T-helper 1 cell treated with Interleukin-12 subunit alpha and Interleukin-12 subunit beta and Interleukin-4 antibody, amounts not matched to agents 30 ng/mL and 1 ng/mL, for 36 hours (primary cell): ENCODE results near the gene FRAT2. TPM values are rescaled to one million over a fixed set of nuclear protein-coding genes. Genes with fewer than 3 reads are reported as not detected.

Experiments used
- intact Hi-C: fragments of 100-400 bp; cut with micrococcal nuclease; formaldehyde crosslinking; loops from one replicate; pipeline ENCODE4 v1.15.1; 2024
- total RNA-seq: library from RNA; stranded (reverse); gene quantifications from 2 replicates; pipeline ENCODE4 v1.2.3, GENCODE V29; 2022

The FRAT2 gene, protein sequence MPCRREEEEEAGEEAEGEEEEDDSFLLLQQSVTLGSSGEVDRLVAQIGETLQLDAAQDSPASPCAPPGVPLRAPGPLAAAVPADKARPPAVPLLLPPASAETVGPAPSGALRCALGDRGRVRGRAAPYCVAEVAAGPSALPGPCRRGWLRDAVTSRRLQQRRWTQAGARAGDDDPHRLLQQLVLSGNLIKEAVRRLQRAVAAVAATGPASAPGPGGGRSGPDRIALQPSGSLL
- 8.8 and 8.9 TPM in 2 replicates for total RNA-seq

DNA sequence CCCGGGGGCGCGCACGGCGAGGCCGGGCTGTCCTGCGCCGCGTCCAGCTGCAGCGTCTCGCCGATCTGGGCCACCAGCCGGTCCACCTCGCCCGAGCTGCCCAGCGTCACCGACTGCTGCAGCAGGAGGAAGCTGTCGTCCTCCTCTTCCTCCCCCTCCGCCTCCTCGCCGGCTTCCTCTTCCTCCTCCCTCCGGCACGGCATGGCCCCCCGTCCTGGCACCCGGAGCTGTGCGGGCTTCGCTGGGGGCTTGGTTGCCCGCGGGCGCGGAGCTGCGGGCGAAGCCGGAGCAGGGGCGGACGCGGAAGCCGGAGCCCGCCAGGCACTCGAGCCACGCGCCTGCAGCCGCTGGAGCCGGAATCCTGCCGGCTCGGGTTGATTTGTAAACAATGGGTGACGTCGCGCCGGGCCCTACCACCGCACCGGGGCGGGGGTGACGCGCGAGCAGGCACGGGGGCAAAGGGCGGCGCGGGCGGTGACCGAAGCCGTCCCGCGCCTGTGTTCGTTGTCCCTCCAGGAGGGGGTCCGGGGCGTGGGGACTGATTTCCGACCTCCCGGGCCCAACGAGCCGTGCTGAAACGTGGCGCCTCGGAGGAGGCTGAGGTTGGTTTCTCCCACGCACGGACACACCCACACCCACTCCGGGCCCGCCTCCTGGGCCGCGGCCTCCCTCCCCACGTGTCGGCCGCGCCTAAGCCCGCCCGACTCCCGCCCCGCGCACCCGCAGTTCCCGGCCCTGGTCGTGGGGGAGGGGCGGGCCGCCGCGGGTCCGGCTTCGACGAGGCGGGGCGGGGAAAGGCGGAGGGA lies at the start of gene FRAT2:
FRAT2 (minus strand) TSS at position 360 of the 806 bp plus-strand sequence; CDS start at position 203, 157 bp downstream.
- intact Hi-C loops = loop anchor here (1.0 to 5.0 kb wide), 9 partner anchors 42 to 800 kb away; partner anchors contain the start of genes ARHGAP19, EXOSC1, LCOR and MMS19

DNA sequence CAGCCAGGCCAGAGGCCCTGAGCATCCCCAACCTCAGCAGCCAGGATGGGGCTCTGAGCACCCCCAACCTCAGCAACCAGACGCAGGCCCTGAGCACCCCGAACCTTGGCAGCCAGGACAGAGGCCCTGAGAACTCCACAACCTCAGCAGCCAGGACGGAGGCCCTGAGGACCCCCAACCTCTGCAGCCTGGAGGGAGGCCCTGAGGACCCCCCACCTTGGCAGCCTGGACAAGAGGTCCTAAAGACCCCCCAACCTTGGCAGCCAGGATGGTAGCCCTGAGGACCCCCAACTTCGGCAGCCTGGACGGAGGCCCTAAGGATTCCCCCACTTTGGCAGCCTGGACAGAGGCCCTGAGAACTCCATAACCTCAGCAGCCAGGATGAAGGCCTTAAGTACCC lies 49.6 kb upstream of the FRAT2 start:
- intact Hi-C loops = no loop called here

DNA sequence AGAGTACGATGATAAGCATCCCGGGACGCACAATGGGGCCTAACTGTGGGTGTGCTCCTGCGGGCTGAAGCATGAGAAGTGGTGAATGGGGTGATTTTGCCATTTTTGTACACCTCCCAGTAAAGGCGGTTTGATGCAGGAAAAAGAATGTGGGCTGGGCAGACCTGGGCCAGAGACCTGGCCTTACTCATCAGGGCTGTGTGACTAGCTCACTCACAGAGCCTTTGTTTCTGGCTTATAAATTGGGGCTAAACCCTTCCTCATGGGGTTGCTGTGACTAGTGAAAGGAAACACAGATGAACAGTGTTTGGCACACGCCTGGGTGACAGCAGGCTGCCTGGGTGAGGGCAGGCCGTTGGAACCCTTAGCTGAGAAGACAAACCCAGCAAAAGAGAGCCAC lies 48.6 kb upstream of the FRAT2 start:
- intact Hi-C loops = no loop called here

DNA sequence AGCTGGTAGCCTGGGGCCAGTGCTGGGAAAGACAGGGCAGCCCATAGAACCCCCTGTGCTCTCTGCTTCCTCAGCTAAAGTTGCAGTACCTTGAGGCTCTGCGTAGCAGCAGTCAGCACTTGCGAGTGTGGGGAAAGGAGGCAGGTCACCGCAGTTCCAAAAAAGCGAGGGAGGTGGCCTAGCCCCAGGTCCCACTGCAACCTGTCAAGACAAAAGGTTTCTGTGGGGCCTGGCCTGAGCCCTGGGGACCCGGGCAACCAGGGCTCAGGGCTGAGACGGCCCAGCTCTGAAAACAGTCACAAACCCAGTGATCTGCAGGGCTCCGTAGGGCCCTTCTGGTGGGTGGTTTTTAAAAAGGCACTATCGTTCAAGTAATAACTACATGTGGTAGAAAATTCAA lies 47.1 kb upstream of the FRAT2 start:
- intact Hi-C loops = no loop called here

DNA sequence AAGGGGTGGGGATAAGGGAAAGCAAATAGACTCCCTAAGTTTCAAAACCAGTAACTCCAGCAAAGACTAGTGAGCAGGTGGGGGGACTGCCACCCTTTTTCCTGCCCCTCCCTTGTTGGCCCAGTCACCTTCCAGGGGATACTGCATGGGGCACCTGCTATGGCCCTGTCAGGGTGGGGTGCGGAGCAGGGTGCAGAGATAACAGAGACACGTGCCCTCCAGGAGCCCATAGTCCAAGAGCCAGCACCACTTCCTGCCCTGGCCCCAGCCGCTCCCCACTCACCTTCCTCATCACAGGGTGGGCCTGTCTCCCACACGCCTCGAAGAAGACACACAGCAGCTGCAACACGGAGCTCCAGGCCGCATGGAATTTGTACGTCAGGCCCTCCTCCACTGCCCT lies 46.0 kb upstream of the FRAT2 start:
- intact Hi-C loops = no loop called here

DNA sequence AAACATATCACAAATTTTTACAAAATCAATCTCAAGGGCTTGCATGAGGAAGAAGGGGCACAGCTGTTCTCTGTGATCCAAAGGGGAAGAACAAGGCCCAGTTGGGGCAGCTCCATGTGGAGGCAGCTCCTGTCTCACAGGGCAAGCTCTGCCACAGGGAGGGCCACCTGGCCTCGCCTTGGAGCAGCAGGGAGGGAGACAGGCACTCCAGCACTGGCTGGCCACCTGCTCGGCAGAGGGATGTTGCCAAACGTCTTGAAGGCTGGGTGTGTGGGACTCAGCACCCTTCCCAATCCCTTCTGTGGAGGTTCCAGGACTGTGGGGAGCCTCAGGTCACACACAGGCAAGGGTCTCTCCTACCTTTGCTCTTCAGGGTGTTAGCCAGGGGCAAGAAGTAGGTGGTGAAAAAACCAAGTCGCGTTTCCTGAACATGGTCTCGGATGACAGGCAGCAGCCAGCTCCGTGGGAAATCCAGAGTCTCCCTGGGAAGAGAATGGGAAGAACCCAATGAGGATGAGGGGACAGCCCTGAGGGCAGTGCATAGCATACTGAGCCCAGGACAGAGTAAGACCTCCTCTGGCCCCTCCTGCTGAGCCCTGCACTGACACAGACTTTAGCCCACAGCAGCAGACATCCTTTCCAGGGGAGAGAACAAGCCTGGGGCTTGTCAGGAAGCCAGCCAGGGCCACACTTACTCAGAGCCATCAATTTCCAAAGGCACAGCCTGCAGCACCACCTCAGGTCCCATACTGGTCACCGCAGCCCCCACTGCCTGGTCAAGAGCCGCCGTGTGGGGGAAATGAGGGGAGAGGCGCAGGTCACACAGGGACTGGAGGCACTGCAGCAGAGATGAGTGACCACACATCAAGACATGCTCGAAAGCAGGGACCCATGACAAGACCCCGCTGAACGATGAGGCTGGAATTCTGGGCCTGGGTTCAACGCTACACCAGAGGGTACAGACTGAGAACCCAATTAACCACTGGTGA lies 44.7 kb upstream of the FRAT2 start:
- intact Hi-C loops = no loop called here

DNA sequence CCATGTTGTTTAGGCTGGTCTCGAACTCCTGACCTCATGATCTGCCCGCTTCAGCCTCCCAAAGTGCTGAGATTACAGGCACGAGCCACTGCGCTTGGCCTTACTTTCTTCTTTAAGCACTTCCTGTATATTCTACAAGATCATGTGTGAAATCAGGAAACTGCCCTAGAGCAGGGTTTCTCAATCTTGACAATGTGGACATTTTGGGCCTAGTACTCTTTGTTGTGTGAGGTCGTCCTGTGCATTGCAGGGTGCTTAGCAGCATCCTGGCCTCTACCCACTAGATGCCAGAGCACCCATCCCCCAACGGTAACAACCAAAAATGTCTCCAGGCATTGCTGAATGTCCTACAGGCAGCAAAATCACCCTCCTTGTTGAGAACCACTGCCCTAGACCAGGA lies 41.9 kb upstream of the FRAT2 start:
- intact Hi-C loops = no loop called here

DNA sequence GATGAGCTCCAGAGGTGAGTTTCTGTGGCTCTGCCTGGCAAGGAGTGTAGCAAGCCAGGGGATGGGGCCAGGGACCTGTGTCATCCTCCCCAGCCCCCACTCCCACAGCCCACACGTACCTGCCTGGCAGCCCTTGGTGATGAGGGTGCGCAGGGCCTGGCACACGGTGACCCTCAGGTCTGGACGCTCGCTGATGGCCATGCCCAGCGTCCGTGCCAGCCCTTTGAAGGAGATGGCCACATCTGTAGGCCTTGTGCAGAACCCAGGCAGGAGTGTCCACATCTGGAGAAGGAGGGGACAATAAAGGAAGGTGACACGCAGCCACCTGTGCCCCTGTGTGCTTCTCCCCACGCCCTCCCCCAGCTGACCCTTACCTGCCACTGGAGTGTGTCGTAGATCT lies 38.9 kb upstream of the FRAT2 start:
- intact Hi-C loops = no loop called here

DNA sequence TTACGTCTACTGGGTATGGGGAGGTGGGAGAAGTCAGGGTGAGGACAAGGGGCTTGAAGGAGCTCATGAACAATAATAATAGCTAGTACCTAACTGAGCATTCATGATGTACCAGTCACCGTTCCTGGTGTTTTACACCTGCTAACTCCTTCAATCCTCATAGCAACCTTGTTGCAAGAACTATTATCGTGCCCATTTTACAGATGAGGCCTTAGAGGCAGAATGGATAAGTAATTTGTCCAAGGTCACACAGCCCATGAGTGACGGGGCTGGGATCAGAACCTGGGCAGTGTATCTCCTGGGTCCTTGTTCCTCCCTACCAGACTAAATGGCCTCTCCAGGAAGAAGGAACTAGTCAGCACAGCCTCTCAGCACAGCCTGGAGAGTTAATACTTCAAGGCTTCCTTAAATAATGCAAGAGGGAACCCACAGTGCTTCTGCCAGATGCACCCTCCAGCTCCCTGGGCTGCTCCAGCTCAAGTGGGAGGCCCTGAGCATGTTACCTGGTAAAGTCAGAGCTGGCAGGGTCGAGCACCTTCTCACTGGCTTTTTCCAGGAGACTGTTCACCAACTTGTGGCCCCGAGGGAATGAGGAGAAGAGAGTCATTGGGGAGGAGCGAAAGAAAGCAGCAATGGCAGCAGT lies 37.8 kb upstream of the FRAT2 start:
- intact Hi-C loops = no loop called here

DNA sequence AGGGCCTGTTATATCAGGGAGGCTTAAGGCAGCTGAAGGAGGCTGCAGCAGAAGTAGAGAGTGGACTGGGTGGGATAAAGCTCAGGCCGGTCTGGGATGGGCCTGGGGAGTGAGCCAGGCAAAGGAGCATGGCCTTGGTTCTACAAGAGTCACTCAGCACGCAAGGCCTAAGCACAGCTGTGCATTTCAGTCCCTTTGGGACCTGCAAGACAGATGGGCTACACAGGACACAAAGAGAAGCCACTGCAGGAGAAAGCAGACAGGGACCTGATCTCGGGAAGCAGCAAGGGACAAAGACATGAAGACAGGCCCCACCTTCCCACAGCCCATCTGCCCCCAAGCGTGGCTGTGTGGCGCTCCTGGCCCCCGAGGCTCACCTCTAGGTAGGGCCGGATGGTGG lies 37.2 kb upstream of the FRAT2 start:
- intact Hi-C loops = no loop called here

DNA sequence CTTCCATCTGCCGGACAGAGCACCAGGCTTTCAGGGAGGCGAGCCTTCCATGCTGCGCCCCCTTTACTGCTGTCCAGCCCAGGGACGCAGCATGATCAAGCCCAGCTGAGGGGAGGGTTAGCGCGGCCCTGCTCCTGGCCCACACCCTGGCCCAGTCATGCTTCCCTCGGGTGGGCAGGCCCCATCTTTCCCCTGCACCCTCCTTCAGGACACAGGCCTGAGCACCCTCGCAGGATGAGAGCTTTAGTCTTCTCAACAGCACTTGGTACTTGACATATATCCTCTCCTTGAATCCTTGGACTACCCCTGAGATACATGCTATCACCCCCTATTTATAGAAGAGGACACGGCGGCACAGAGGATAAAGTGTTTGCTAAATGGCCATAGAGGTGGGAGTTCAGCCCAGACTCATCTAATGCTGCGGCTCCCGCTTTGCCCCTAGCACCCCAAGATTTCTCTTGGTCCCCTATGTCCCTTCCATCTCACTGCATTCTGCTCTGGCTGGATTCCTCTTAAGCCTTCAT lies 32.7 kb upstream of the FRAT2 start:
- intact Hi-C loops = no loop called here

DNA sequence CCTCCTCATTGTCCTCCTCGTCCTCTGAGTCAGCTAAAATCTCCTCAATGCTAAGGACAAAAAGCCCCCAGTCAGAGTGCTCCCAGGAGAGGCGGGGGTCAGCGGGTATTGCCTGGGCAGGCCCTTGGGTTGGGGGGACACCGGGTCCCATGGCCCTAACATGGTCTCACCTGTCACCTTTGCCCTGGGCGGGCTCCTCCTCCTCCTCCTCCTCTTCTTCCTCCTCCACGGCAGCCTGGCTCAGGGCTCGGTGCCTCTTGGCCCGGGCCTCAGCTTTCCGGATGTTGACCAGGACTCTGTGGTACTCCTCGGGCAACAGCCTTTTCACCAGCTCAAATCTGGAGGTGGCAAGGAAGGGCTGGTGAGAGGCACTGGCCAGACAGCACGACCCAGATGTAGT lies 32.0 kb upstream of the FRAT2 start:
- intact Hi-C loops = no loop called here

DNA sequence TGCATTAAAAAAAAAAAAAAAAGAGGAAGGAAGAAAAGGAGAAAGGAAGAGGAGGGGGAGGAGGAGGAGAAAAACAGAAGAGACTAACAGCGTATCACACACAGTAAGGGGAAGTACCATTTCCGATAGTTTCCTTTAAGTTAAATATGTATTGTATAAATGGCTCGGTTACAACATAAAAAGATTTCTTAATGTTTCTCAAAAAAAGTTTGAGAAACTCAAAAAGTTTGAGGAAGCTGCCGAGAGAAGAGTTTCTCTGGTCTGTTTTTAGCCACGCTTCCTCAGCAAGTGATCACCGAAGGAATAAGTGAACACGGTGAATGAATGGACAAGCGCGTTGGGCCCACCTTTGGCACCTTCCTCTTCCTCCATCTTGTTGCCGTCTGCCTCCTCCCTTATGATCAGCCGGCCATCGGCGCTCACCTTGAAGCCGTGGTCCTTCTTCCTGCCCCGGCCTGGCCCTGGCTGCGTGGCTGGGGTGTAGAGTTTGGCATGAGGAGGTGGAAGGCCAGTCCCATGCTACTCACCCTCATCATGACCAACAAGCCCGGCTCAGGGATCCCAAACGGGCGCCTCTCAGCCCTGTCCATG lies 31.3 kb upstream of the FRAT2 start:
- intact Hi-C loops = no loop called here

DNA sequence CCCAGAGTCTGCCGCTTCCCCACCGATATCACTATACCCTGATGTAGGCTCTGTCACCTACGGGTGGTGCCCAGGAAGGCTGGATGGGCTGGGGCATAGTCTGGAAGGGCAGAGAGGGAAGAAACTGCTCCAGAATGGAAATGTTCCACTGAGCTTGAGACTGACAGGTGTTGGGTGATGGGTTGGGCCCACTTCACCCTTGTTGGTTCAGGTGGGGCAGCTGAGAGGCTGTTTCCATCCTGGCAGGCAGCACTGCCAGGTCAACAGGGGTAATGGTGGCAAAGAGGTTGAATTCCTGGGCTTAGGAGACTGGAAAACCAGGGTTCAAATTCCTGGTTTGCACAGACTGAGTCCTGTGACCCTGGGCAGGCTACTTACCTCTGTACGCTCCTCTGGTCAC lies 28.5 kb upstream of the FRAT2 start:
- intact Hi-C loops = no loop called here

DNA sequence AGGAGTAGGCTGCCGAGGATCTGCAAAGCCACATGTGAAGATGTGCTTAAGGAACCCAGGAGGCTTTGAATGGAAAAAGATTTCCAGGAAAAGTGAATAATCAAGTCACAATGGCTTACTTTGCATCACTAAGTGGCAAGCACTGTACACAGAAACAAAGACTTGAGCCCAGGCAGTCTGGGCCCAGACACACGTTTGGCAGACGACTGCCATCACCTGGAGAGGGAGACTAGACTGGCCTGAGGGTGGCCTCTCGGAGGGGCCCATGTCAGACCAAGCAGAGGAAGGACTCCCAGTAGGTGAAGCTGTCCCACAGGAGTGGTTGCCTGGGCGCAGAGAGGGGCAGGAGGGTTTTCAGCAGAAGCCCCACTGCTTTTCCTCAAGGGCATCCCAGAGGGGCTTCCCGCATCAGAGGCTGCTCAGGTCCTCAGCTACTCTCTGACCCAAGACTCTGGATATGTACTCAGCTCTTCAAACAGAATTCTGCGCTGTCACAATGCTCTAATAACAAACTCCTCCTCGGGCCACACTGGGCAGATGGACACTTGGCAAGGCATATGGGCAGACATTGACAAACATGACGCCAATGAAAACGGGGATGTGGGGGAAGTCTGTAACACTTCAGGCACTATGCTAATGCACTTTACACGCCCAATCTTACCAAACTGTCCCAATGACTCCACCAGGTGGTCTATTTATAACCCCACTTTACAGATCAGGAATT lies 27.9 kb upstream of the FRAT2 start:
- intact Hi-C loops = no loop called here

DNA sequence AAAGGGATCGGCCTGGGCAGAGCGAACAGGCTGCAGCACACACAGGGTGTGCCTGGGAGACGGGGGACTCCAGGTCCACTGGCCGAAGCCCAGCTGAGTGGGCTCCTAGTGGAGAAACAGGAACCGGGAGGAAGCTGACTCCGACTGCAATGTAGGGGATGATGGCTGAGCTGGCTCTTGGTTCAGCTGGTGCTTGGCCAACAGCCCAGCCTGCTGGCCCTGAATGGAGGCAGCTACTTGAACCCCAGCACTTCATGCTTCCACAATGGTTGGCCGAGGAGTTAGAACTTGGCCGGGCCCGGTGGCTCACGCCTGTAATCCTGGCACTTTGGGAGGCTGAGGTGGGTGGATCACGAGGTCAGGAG lies 27.0 kb upstream of the FRAT2 start:
- intact Hi-C loops = no loop called here

DNA sequence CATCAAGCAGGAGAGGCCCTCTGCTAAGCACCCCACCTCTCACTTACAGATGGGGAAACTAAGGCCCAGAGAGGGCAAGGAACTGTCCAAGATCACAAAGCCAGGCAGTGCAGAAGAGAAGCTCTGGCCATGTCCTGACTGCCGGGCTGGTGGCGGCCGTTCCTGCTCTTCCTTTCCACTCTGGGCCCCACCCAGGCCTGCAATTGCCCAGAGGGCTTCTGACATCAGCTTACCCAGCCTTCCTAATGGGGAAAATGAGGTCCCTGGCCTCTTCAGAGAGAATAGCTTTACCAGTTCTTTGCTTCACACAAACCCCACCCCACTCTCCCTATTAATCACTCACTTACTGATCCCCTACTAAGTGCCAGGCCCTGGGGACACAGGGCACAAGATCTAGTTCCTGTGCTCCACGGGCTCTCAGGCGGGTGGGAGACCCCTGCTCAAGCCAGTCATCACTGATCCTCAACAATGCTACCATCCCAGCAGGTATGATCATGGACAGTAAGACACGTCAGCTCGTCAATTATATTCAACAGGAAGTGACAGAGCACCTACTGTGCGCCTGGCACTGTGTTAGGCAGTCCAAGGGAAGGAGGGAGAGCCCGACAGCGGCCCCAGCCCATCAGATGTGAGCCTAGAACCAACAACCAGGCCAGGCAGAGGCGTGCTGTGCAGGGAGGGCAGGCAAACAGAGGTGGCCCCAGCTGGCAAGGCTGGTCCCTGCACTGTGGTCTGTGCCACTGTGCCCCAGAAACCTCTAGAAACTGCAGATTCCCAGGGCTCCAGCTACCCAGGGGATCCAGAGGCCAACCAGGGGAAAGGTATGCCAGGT lies 26.4 kb upstream of the FRAT2 start:
- intact Hi-C loops = no loop called here

DNA sequence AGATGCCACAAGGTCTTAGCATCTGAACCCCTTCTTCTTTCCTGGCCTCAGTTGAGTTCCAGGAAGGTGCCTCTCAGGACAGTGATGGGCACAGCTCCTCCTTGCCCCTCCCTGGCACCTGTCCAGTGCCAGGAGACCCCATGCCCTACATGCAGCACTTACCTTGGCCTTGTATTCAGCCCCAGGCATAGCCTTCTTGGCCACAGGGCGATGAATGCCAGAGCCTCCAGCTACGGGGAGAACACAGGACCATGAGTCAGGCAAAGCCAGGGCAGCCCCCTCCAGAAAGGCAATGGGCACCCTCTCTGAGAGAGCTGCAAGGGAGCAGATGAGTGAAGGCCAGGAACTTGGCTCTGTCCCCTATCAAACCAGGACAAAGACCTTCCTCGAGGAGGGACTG lies 24.3 kb upstream of the FRAT2 start:
- intact Hi-C loops = no loop called here

DNA sequence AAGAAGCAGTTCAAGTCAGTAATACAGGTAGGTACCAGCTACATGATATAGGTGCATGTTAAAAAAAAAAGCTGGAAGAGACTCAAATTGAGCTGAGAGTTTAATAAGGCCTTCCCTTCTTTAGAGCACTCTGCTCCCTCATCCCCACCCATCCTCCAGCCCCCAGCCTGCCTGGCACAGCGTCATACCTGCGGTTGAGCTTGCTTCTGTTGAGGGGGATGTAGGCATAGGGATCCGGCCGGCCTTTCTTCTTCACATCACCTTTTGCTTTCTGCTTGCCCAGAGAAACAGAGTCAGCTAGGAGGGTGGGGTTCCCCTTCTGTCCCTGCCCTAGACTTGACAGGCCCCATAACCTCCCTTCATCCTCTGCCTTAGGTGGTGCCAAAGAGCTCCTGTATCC lies 23.8 kb upstream of the FRAT2 start:
- intact Hi-C loops = no loop called here
